CD4-positive, alpha-beta T cell treated with Interleukin-17A for 4 hours (primary cell): ENCODE measurements around the gene THUMPD2.
"Not testable (repeated sequence)": the region's sequence is repeated elsewhere in the genome, so short reads cannot be mapped to it uniquely, and the experiment has no call there.

ENCODE experiments used
- DNase-seq: peaks from one replicate; pipeline ENCODE4 v3.0.0-alpha.2; 2020; ENCODE audit warnings: mixed read lengths

The THUMPD2 gene

GRCh38 chr2:39778775-39779340, at the start of gene THUMPD2:
Gene THUMPD2, minus strand, starts transcription at chr2:39779258. Its CDS starts 19 bp downstream, at chr2:39779239.
- peak; percentile 67 for DNase-seq

GRCh38 chr2:39821871-39822270, 42.8 kb upstream of the THUMPD2 start:
- no peak for DNase-seq

GRCh38 chr2:39816845-39817244, 37.8 kb upstream of the THUMPD2 start:
- DNase-seq = no peak

GRCh38 chr2:39816428-39816827, 37.4 kb upstream of the THUMPD2 start:
- no peak for DNase-seq

GRCh38 chr2:39805936-39806608, 27.0 kb upstream of the THUMPD2 start:
- no peak for DNase-seq

- DNase-seq = no peak
Observed at GRCh38 chr2:39803839-39804238, 24.8 kb upstream of the THUMPD2 start.

GRCh38 chr2:39800752-39801151, 21.7 kb upstream of the THUMPD2 start:
- no peak for DNase-seq

- no peak for DNase-seq
Observed at GRCh38 chr2:39796134-39796533, 17.1 kb upstream of the THUMPD2 start.

GRCh38 chr2:39790216-39790818, 11.3 kb upstream of the THUMPD2 start:
- DNase-seq = not testable (repeated sequence)

GRCh38 chr2:39787950-39788349, 8.9 kb upstream of the THUMPD2 start:
- no peak for DNase-seq

- no peak for DNase-seq
Observed at GRCh38 chr2:39786761-39787522, 7.9 kb upstream of the THUMPD2 start.

- DNase-seq = no peak
Observed at GRCh38 chr2:39782591-39782990, 3.5 kb upstream of the THUMPD2 start.

- no peak for DNase-seq
Observed at GRCh38 chr2:39781697-39782096, 2.6 kb upstream of the THUMPD2 start.

- peak; percentile 31 for DNase-seq
Observed at GRCh38 chr2:39780825-39781600, 2.0 kb upstream of the THUMPD2 start.

GRCh38 chr2:39779927-39780326, 869 bp upstream of the THUMPD2 start:
- DNase-seq = no peak

- DNase-seq = no peak
Observed at GRCh38 chr2:39779341-39779851, 338 bp upstream of the THUMPD2 start.

- DNase-seq = no peak
Observed at GRCh38 chr2:39778233-39778632, 825 bp downstream of the THUMPD2 start.

GRCh38 chr2:39772812-39773152, 6.3 kb downstream of the THUMPD2 start:
- no peak for DNase-seq

- DNase-seq = no peak
Observed at GRCh38 chr2:39772086-39772811, 6.8 kb downstream of the THUMPD2 start.

- no peak for DNase-seq
Observed at GRCh38 chr2:39762448-39762847, 16.6 kb downstream of the THUMPD2 start.

GRCh38 chr2:39757156-39757555, 21.9 kb downstream of the THUMPD2 start:
- DNase-seq = no peak

GRCh38 chr2:39755466-39755865, 23.6 kb downstream of the THUMPD2 start:
- DNase-seq = no peak
